Naive thymus-derived CD4-positive, alpha-beta T cell (primary cell): ENCODE measurements around the gene CCZ1B. TPM values are rescaled to one million over a fixed set of nuclear protein-coding genes. Genes with fewer than 3 reads are reported as not detected.
"Not testable (repeated sequence)": the region's sequence is repeated elsewhere in the genome, so short reads cannot be mapped to it uniquely, and the experiment has no call there.

Experiments used
- ATAC-seq: fragments of 150-1000 bp; cut with Tn5 transposase; 2 replicates; pipeline ENCODE4 v1.10.0; 2021; ENCODE audit warnings: mild to moderate bottlenecking, moderate library complexity
- CTCF ChIA-PET: fragments of 350-600 bp; sonication (Branson Sonifier 250); formaldehyde crosslinking; loops from one replicate; lab custom pipeline; 2021; ENCODE audit warnings: antibody characterized with exemption; lab: Charles Lee
- POLR2A ChIA-PET: fragments of 350-600 bp; sonication (Branson Sonifier 250); formaldehyde crosslinking; loops from one replicate; lab custom pipeline; 2021; ENCODE audit warnings: antibody characterized with exemption, inconsistent platforms; lab: Charles Lee
- DNase-seq, 9 donors: peaks; one replicate each; pipeline versions ENCODE4 v3.0.0 to v3.0.0-alpha.2; 2020 to 2022; ENCODE audit warnings: mixed read lengths in 1 of 9
- H3K27ac ChIP-seq: one replicate; pipeline ENCODE4 v1.7.0; 2013; ENCODE audit warnings: mild to moderate bottlenecking, low read depth, low read length, moderate library complexity
- H3K27me3 ChIP-seq, 2 donors: one replicate each; pipeline ENCODE4 v1.7.0; 2013; ENCODE audit warnings: low read length in 2 of 2, mild to moderate bottlenecking in 2 of 2, moderate library complexity in 2 of 2; ENCODE audit not compliant: control insufficient read depth in 2 of 2, insufficient read depth in 2 of 2
- H3K36me3 ChIP-seq, 3 experiments: 1 replicate in 2 of 3; 2 replicates in 1 of 3; pipeline ENCODE4 v1.7.0; 2013; ENCODE audit warnings: low read length in 3 of 3, mild to moderate bottlenecking in 3 of 3, moderate library complexity in 1 of 3; ENCODE audit not compliant: insufficient read depth in 3 of 3, control insufficient read depth in 2 of 3
- H3K4me1 ChIP-seq, 2 donors: one replicate each; pipeline ENCODE4 v1.7.0; 2013; ENCODE audit warnings: low read length in 2 of 2, mild to moderate bottlenecking in 2 of 2, moderate library complexity in 1 of 2; ENCODE audit not compliant: control insufficient read depth in 2 of 2, insufficient read depth in 2 of 2
- H3K4me3 ChIP-seq: 2 replicates; pipeline ENCODE4 v1.7.0; 2013; ENCODE audit warnings: mild to moderate bottlenecking, low read length
- H3K9me3 ChIP-seq, 3 experiments: 1 replicate in 2 of 3; 2 replicates in 1 of 3; pipeline ENCODE4 v1.7.0; 2013; ENCODE audit warnings: low read length in 3 of 3; ENCODE audit not compliant: control insufficient read depth in 2 of 3
- H3K27ac Mint-ChIP-seq, 9 donors: one replicate each; pipeline ENCODE4 v1.8.0; 2020 to 2022; ENCODE audit warnings: mixed read lengths in 9 of 9, mild to moderate bottlenecking in 8 of 9, moderate library complexity in 5 of 9, inconsistent platforms in 2 of 9
- H3K27me3 Mint-ChIP-seq, 5 donors: one replicate each; pipeline ENCODE4 v1.8.0; 2021 to 2022; ENCODE audit warnings: mixed read lengths in 5 of 5, mild to moderate bottlenecking in 1 of 5
- H3K36me3 Mint-ChIP-seq, 5 donors: one replicate each; pipeline ENCODE4 v1.8.0; 2020 to 2022; ENCODE audit warnings: mixed read lengths in 5 of 5, mild to moderate bottlenecking in 3 of 5, inconsistent platforms in 1 of 5
- H3K4me1 Mint-ChIP-seq, 7 donors: one replicate each; pipeline ENCODE4 v1.8.0; 2020 to 2022; ENCODE audit warnings: mixed read lengths in 7 of 7, mild to moderate bottlenecking in 3 of 7, inconsistent platforms in 1 of 7
- H3K4me3 Mint-ChIP-seq, 10 donors: one replicate each; pipeline ENCODE4 v1.8.0; 2020 to 2022; ENCODE audit warnings: mild to moderate bottlenecking in 10 of 10, mixed read lengths in 10 of 10, moderate library complexity in 6 of 10, inconsistent platforms in 2 of 10
- H3K9me3 Mint-ChIP-seq, 11 donors: one replicate each; pipeline ENCODE4 v1.8.0; 2020 to 2022; ENCODE audit warnings: mixed read lengths in 11 of 11, mild to moderate bottlenecking in 4 of 11, inconsistent platforms in 1 of 11, moderate library complexity in 1 of 11
- intact Hi-C, 2 donors: fragments of 100-400 bp; cut with micrococcal nuclease; formaldehyde crosslinking; loops; one replicate each; pipeline ENCODE4 v1.15.1; 2023
- polyA plus RNA-seq, 2 donors: library from polyadenylated mRNA; unstranded; fragments of 300-500 nt; fragmentation: Illumina TruSeq; gene quantifications; one replicate each; pipeline ENCODE4 v1.2.3, GENCODE V29; 2021
- total RNA-seq, 6 experiments: library from RNA in 5 of 6; stranded (reverse) in 5 of 6; gene quantifications; 1 replicate in 5 of 6; 2 replicates in 1 of 6; pipeline ENCODE4 v1.2.3 and lab custom pipeline; 2021 to 2026

The CCZ1B gene
- total and polyA plus RNA-seq, 7 experiments from 2014 or later, result 20.5 to 104 (median 78.6) TPM

GRCh38 chr7:6847751-6848150 is 21.7 kb upstream of the CCZ1B start:
- H3K36me3 Mint-ChIP-seq, H3K36me3 ChIP-seq, H3K9me3 ChIP-seq, H3K9me3 Mint-ChIP-seq, H3K4me3 Mint-ChIP-seq, CTCF ChIA-PET, H3K4me3 ChIP-seq, DNase-seq, ATAC-seq, H3K4me1 Mint-ChIP-seq, H3K4me1 ChIP-seq, POLR2A ChIA-PET, H3K27ac ChIP-seq, H3K27me3 ChIP-seq: not testable (repeated sequence)
- Mint-ChIP-seq H3K27ac (peak overlapping the region in 1 of 9 donors; percentile 36), H3K27me3 (peaks cover 8 to 29% (median 12%) of the 10 kb centered on the region in 5 donors)
- intact Hi-C loops, result loop anchor here in 1 of 2 donors (10.0 kb wide), 1 partner anchor 143 kb away; the partner anchor contains the start of gene ZNF12

- H3K4me1 Mint-ChIP-seq, H3K27ac ChIP-seq, H3K9me3 ChIP-seq, H3K4me3 ChIP-seq, ATAC-seq, H3K36me3 Mint-ChIP-seq, H3K27me3 ChIP-seq, DNase-seq, H3K27ac Mint-ChIP-seq, CTCF ChIA-PET, H3K36me3 ChIP-seq, H3K4me1 ChIP-seq, H3K9me3 Mint-ChIP-seq, POLR2A ChIA-PET: not testable (repeated sequence)
- intact Hi-C loops, result loop anchor here in 1 of 2 donors (10.0 kb wide), 1 partner anchor 141 kb away; the partner anchor contains the start of gene ZNF12
- Mint-ChIP-seq H3K27me3 (peaks cover 8 to 37% (median 18%) of the 10 kb centered on the region in 5 donors), H3K4me3 (peak overlapping the region in 7 of 10 donors; percentile 3 to 72 (median 19))
Measured at GRCh38 chr7:6845971-6846449, 19.9 kb upstream of the CCZ1B start.

GRCh38 chr7:6843654-6844053 is 17.6 kb upstream of the CCZ1B start:
- ATAC-seq, CTCF ChIA-PET, H3K27ac ChIP-seq, H3K4me1 ChIP-seq, POLR2A ChIA-PET, H3K9me3 Mint-ChIP-seq, DNase-seq, H3K36me3 Mint-ChIP-seq, H3K27ac Mint-ChIP-seq, H3K4me1 Mint-ChIP-seq, H3K4me3 ChIP-seq, H3K9me3 ChIP-seq, H3K4me3 Mint-ChIP-seq, H3K36me3 ChIP-seq, H3K27me3 ChIP-seq: not testable (repeated sequence)
- H3K27me3 Mint-ChIP-seq, result peaks cover 8 to 48% (median 23%) of the 10 kb centered on the region in 5 donors
- intact Hi-C loops, result loop anchor here in 1 of 2 donors (10.0 kb wide), 1 partner anchor 139 kb away; the partner anchor contains the start of gene ZNF12

DNA sequence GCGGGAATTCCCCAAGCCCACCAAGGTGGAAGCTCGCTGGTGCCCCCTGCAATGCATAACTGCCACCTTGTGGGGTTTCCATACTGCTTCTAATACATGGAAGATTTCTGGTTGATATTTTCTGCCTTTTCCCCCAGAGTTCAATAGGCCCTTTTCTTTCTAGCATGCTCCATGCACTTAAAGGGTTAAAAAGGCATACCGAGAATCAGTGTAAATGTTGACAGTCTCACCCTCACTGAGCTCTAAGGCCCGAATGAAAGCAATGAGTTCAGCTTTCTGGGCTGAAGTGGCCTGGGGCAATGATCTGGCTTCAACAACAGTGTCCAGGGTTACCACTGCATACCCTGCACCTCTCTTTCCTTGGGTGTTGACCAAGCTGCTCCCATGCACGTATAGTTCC is 17.0 kb upstream of the CCZ1B start:
- H3K27ac ChIP-seq, H3K9me3 ChIP-seq, H3K36me3 Mint-ChIP-seq, H3K9me3 Mint-ChIP-seq, CTCF ChIA-PET, ATAC-seq, H3K4me3 Mint-ChIP-seq, DNase-seq, POLR2A ChIA-PET, H3K4me1 Mint-ChIP-seq, H3K4me1 ChIP-seq, H3K36me3 ChIP-seq, H3K4me3 ChIP-seq, H3K27ac Mint-ChIP-seq, H3K27me3 ChIP-seq: not testable (repeated sequence)
- peaks cover 8 to 43% (median 23%) of the 10 kb centered on the region in 5 donors for H3K27me3 Mint-ChIP-seq
- intact Hi-C loops, result loop anchor here in 1 of 2 donors (10.0 kb wide), 1 partner anchor 138 kb away; the partner anchor contains the start of gene ZNF12

- H3K4me3 ChIP-seq, H3K9me3 ChIP-seq, H3K9me3 Mint-ChIP-seq, H3K27ac Mint-ChIP-seq, H3K36me3 Mint-ChIP-seq, H3K36me3 ChIP-seq, DNase-seq, H3K4me1 ChIP-seq, CTCF ChIA-PET, ATAC-seq, H3K27me3 ChIP-seq, H3K27ac ChIP-seq, H3K4me3 Mint-ChIP-seq, POLR2A ChIA-PET, H3K4me1 Mint-ChIP-seq: not testable (repeated sequence)
- H3K27me3 Mint-ChIP-seq, result peaks cover 8 to 40% (median 22%) of the 10 kb centered on the region in 5 donors
- intact Hi-C loops, result loop anchor here in 1 of 2 donors (10.0 kb wide), 1 partner anchor 138 kb away; the partner anchor contains the start of gene ZNF12
Measured at GRCh38 chr7:6842278-6842921, 16.3 kb upstream of the CCZ1B start.

GRCh38 chr7:6837081-6837480 is 11.0 kb upstream of the CCZ1B start:
- H3K36me3 Mint-ChIP-seq, H3K4me3 ChIP-seq, H3K4me1 ChIP-seq, H3K36me3 ChIP-seq, H3K27ac ChIP-seq, CTCF ChIA-PET, H3K9me3 ChIP-seq, H3K4me3 Mint-ChIP-seq, DNase-seq, H3K9me3 Mint-ChIP-seq, H3K4me1 Mint-ChIP-seq, intact Hi-C loops, ATAC-seq, H3K27ac Mint-ChIP-seq, H3K27me3 ChIP-seq: not testable (repeated sequence)
- peaks cover 10 to 37% (median 27%) of the 10 kb centered on the region in 5 donors for H3K27me3 Mint-ChIP-seq
- POLR2A ChIA-PET, result interaction anchor here (0.7 kb wide), 1 partner anchor 535 kb away, joined by 4 read pairs; no protein-coding TSS in a partner anchor

- CTCF ChIA-PET, ATAC-seq, H3K9me3 Mint-ChIP-seq, H3K4me3 Mint-ChIP-seq, H3K27ac ChIP-seq, H3K36me3 ChIP-seq, DNase-seq, H3K4me1 Mint-ChIP-seq, H3K4me3 ChIP-seq, H3K36me3 Mint-ChIP-seq, H3K4me1 ChIP-seq, H3K27me3 ChIP-seq, H3K27ac Mint-ChIP-seq, POLR2A ChIA-PET, H3K9me3 ChIP-seq, intact Hi-C loops: not testable (repeated sequence)
- H3K27me3 Mint-ChIP-seq, result peaks cover 13 to 35% (median 23%) of the 10 kb centered on the region in 5 donors
Measured at GRCh38 chr7:6835521-6835920, 9.4 kb upstream of the CCZ1B start.
